PFSK-1 (cell line): ENCODE data around the gene ECE1.

Experiments
- FOXP2 ChIP-seq: optimal IDR thresholded peaks from 2 replicates; pipeline ENCODE3; 2011; ENCODE audit warnings: borderline replicate concordance, control low read depth, inconsistent platforms; ENCODE audit not compliant: insufficient read depth; ENCODE audit errors: extremely low read length, extremely low read depth
- POLR2AphosphoS5 ChIP-seq: IDR thresholded peaks from 2 replicates; pipeline ENCODE4 v1.6.1; 2012; ENCODE audit warnings: low read depth, mild to moderate bottlenecking, control low read depth, low read length, moderate library complexity
- SIN3A ChIP-seq: IDR thresholded peaks from 2 replicates; pipeline ENCODE4 v1.6.1; 2012; ENCODE audit warnings: mild to moderate bottlenecking, low read length, moderate library complexity, borderline replicate concordance; ENCODE audit not compliant: insufficient read depth
- TAF1 ChIP-seq: IDR thresholded peaks from 2 replicates; pipeline ENCODE4 v1.6.1; 2012; ENCODE audit warnings: low read length, control low read depth, borderline replicate concordance; ENCODE audit not compliant: insufficient read depth
- TF ChIP-seq, protein P1 (sequence below), 2 experiments: IDR thresholded peaks; 2 replicates each; pipeline versions ENCODE4 v1.6.1 to v1.8.0; 2011 to 2012; ENCODE audit warnings: low read depth in 2 of 2, low read length in 2 of 2, control low read depth in 1 of 2, inconsistent platforms in 1 of 2, mild to moderate bottlenecking in 1 of 2, moderate library complexity in 1 of 2; ENCODE audit not compliant: insufficient read depth in 1 of 2

ECE1 gene

DNA sequence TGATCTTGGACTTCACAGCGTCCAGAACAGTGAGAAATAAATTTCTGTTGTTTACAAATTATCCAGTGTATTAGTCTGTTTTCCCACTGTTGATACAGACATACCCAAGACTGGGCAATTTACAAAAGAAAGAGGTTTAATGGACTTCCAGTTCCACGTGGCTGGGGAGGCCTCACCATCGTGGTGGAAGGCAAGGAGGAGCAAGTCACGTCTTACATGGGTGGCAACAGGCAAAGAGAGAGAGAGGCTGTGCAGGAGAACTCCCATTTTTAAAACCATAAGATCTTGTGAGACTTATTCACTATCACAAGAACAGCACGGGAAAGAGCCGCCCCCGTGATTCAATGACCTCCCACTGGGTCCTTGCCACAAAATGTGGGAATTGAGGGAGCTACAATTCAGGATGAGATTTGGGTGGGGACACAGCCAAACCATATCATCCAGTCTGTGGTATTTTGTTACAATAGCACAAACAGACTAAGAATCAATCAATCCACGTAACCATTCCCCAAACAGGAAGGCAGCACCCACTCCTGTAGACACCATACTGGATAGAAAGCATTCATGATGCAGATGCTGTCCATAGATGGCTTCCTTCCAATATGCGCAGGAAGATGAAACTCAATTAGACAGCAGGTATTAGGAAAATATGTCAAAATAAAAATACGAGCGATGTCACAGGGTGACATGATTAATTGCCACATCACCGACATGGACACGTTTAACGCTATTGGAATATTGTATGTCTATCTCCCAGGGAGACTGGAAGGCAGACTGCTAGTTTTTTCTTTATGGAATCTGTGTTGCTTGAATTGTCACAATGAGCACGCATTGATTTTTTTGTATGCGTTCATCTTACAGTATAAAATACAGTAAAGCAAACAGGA, 22.8 kb downstream of the ECE1 start:
- no peak for TF ChIP-seq TAF1

- TF ChIP-seq TAF1, result no peak
- TF ChIP-seq POLR2AphosphoS5, result no peak
- TF ChIP-seq, protein P1, sequence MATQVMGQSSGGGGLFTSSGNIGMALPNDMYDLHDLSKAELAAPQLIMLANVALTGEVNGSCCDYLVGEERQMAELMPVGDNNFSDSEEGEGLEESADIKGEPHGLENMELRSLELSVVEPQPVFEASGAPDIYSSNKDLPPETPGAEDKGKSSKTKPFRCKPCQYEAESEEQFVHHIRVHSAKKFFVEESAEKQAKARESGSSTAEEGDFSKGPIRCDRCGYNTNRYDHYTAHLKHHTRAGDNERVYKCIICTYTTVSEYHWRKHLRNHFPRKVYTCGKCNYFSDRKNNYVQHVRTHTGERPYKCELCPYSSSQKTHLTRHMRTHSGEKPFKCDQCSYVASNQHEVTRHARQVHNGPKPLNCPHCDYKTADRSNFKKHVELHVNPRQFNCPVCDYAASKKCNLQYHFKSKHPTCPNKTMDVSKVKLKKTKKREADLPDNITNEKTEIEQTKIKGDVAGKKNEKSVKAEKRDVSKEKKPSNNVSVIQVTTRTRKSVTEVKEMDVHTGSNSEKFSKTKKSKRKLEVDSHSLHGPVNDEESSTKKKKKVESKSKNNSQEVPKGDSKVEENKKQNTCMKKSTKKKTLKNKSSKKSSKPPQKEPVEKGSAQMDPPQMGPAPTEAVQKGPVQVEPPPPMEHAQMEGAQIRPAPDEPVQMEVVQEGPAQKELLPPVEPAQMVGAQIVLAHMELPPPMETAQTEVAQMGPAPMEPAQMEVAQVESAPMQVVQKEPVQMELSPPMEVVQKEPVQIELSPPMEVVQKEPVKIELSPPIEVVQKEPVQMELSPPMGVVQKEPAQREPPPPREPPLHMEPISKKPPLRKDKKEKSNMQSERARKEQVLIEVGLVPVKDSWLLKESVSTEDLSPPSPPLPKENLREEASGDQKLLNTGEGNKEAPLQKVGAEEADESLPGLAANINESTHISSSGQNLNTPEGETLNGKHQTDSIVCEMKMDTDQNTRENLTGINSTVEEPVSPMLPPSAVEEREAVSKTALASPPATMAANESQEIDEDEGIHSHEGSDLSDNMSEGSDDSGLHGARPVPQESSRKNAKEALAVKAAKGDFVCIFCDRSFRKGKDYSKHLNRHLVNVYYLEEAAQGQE (IDR thresholded peaks at IDR 0.05; ENCODE audit: insufficient read depth in 1 of 2, low read depth in 2 of 2, low read length in 2 of 2), result no peak
- TF ChIP-seq FOXP2, result no peak
- no peak for TF ChIP-seq SIN3A
Observed at GRCh38 chr1:21266119-21266774, 24.0 kb downstream of the ECE1 start.

DNA sequence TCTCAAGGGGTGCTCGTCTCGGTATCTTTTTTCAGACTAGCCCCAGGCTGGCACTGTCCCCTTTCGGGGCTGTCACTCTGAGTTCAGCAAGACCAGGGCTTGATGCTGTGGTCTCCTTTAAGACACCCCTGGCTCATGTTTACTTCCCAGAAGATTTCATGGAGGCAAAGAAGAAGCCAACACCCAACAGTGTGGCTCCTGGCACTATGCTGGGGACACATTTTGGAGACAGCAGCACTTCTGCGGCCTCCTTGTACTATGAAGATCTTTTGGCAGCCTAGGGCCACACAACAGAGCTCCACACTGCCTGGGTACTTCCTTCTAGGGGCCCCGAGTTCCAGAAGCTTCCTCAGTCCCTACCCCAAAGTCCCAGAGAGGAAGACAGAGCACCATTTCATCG, 24.6 kb downstream of the ECE1 start:
- TF ChIP-seq POLR2AphosphoS5 (no peak), TAF1 (no peak), FOXP2 (no peak), SIN3A (no peak)
- TF ChIP-seq, protein P1 (IDR thresholded peaks at IDR 0.05; ENCODE audit: insufficient read depth in 1 of 2, low read depth in 2 of 2, low read length in 2 of 2), result no peak

- TF ChIP-seq FOXP2, result no peak
- TF ChIP-seq, protein P1 (IDR thresholded peaks at IDR 0.05; ENCODE audit: insufficient read depth in 1 of 2, low read depth in 2 of 2, low read length in 2 of 2), result no peak
- TF ChIP-seq TAF1, result no peak
- no peak for TF ChIP-seq SIN3A
- TF ChIP-seq POLR2AphosphoS5, result no peak
Observed at GRCh38 chr1:21264898-21265297, 25.4 kb downstream of the ECE1 start.

DNA sequence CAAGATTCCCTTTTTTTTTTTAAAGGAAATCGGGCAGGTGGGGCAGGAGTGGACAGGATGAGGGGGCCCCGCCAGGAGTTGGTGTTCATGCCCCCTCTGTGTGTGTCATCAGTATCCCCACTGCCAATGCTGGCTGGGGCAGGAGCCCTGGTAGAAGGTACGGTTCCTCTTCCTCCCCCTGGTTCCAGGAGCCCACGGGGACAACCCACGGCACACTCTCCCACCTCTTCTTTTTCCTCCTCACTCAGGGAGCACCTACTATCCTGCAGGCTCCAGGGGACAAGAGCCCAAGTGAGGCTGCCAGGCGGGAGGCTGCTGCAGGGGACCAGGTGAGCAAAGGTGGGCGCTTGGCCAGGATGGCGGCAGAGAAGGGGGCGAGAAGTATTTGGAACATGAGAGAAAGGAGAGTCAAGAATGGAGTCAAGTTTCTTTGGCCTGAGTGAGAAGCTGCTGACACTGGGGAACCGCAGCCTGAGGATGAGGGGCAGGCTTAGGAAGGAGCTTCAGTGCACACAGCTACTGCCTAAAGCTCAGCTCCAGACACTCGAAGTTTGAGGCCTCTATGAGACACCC, 26.5 kb downstream of the ECE1 start:
- TF ChIP-seq FOXP2 (no peak), POLR2AphosphoS5 (no peak), TAF1 (no peak), SIN3A (no peak)
- TF ChIP-seq, protein P1 (IDR thresholded peaks at IDR 0.05; ENCODE audit: insufficient read depth in 1 of 2, low read depth in 2 of 2, low read length in 2 of 2), result no peak
